ENCODE data around the gene MS4A5. TPM values are rescaled to one million over a fixed set of nuclear protein-coding genes. Genes with fewer than 3 reads are reported as not detected.

The MS4A5 gene
- polyA plus RNA-seq, 1 donor (not counting 4 experiments of a cell fraction or from before 2014, with no cell fraction given) = not detected

- no peak for FAIRE-seq
- Histone ChIP-seq H4K20me1 (ENCODE audit: control insufficient read depth, extremely low read depth, insufficient read depth, low read length) (no peaks in the 10 kb centered on the region), H3K4me1 (ENCODE audit: control insufficient read depth, extremely low read depth, insufficient read depth, low read length) (no peaks in the 10 kb centered on the region), H3K27me3 (ENCODE audit: control insufficient read depth, extremely low read depth, insufficient read depth, low read length) (no peaks in the 10 kb centered on the region), H3K9me1 (ENCODE audit: control insufficient read depth, extremely low read depth, insufficient read depth, low read length) (no peaks in the 10 kb centered on the region), H3K27ac (ENCODE audit: control insufficient read depth, insufficient read depth, low read length) (no peak overlapping the region), H3K9ac (ENCODE audit: control insufficient read depth, extremely low read depth, insufficient read depth, low read length) (no peak overlapping the region), H3K4me2 (ENCODE audit: control insufficient read depth, extremely low read depth, insufficient read depth, low read depth, low read length) (no peak overlapping the region), H2AFZ (ENCODE audit: control insufficient read depth, low read length) (no peak overlapping the region), H3K79me2 (ENCODE audit: control insufficient read depth, insufficient read depth, low read length) (no peaks in the 10 kb centered on the region), H3K9me3 (ENCODE audit: control insufficient read depth, low read depth, low read length) (peaks cover 2% of the 10 kb centered on the region), H3K4me3 (ENCODE audit: control insufficient read depth in 2 of 3, extremely low read depth in 1 of 3, insufficient read depth in 2 of 3, low read depth in 1 of 3, low read length in 3 of 3) (no peak overlapping the region), H3K36me3 (ENCODE audit: control insufficient read depth in 2 of 2, extremely low read depth in 1 of 2, insufficient read depth in 2 of 2, low read length in 2 of 2) (no peaks in the 10 kb centered on the region)
- TF ChIP-seq EZH2 (IDR thresholded peaks at IDR 0.05; ENCODE audit: low read length) = no peak
- no peak for TF ChIP-seq CTCF (optimal IDR thresholded peaks at IDR 0.05 in 1 of 3, IDR thresholded peaks at IDR 0.05 in 1 of 3, conservative IDR thresholded peaks at IDR 0.05 in 1 of 3; ENCODE audit: extremely low read depth in 1 of 3, insufficient read depth in 2 of 3, low read length in 3 of 3)
- dilution Hi-C loops (cut with MboI; ENCODE audit: extremely low pct_ligation_motif_present, low sequenced_read_pairs) = no loop called here
- no peak for DNase-seq (ENCODE audit: low read depth, low spot score)
Measured at GRCh38 chr11:60482361-60482760, 53.0 kb downstream of the MS4A5 start.

GRCh38 chr11:60485987-60486386 is 56.6 kb downstream of the MS4A5 start:
- no peaks in the 10 kb centered on the region for H3K4me1 ChIP-seq (ENCODE audit: control insufficient read depth, extremely low read depth, insufficient read depth, low read length)
- DNase-seq (ENCODE audit: low read depth, low spot score) (no peak), FAIRE-seq (no peak)

More at GRCh38 chr11:60485987-60486386, 56.6 kb downstream of the MS4A5 start:
- Histone ChIP-seq H3K79me2 (ENCODE audit: control insufficient read depth, insufficient read depth, low read length) (no peaks in the 10 kb centered on the region), H3K9me3 (ENCODE audit: control insufficient read depth, low read depth, low read length) (peaks cover 2% of the 10 kb centered on the region), H3K4me2 (ENCODE audit: control insufficient read depth, extremely low read depth, insufficient read depth, low read depth, low read length) (no peak overlapping the region), H3K27ac (ENCODE audit: control insufficient read depth, insufficient read depth, low read length) (no peak overlapping the region), H3K9me1 (ENCODE audit: control insufficient read depth, extremely low read depth, insufficient read depth, low read length) (no peaks in the 10 kb centered on the region), H3K9ac (ENCODE audit: control insufficient read depth, extremely low read depth, insufficient read depth, low read length) (no peak overlapping the region), H3K4me3 (ENCODE audit: control insufficient read depth in 2 of 3, extremely low read depth in 1 of 3, insufficient read depth in 2 of 3, low read depth in 1 of 3, low read length in 3 of 3) (no peak overlapping the region), H4K20me1 (ENCODE audit: control insufficient read depth, extremely low read depth, insufficient read depth, low read length) (no peaks in the 10 kb centered on the region), H2AFZ (ENCODE audit: control insufficient read depth, low read length) (no peak overlapping the region), H3K27me3 (ENCODE audit: control insufficient read depth, extremely low read depth, insufficient read depth, low read length) (no peaks in the 10 kb centered on the region), H3K36me3 (ENCODE audit: control insufficient read depth in 2 of 2, extremely low read depth in 1 of 2, insufficient read depth in 2 of 2, low read length in 2 of 2) (no peaks in the 10 kb centered on the region)
- TF ChIP-seq CTCF (optimal IDR thresholded peaks at IDR 0.05 in 1 of 3, IDR thresholded peaks at IDR 0.05 in 1 of 3, conservative IDR thresholded peaks at IDR 0.05 in 1 of 3; ENCODE audit: extremely low read depth in 1 of 3, insufficient read depth in 2 of 3, low read length in 3 of 3) (no peak), EZH2 (IDR thresholded peaks at IDR 0.05; ENCODE audit: low read length) (no peak)
- dilution Hi-C loops (cut with MboI; ENCODE audit: extremely low pct_ligation_motif_present, low sequenced_read_pairs) = no loop called here

Data from keratinocyte (primary cell).